Ascending aorta (tissue), 2 donors: ENCODE measurements around the gene SUN5. TPM values are rescaled to one million over a fixed set of nuclear protein-coding genes. Genes with fewer than 3 reads are reported as not detected.

Experiments
- DNase-seq, 2 donors: peaks; one replicate each; pipeline ENCODE4 v3.0.0-alpha.2; 2019; ENCODE audit warnings: low spot score in 2 of 2
- H3K27ac ChIP-seq, 2 donors: fragments of 200-600 bp; sonication (generic); one replicate each; pipeline ENCODE4 v1.5.1; 2016 to 2017; ENCODE audit warnings: mild to moderate bottlenecking in 1 of 2
- H3K27me3 ChIP-seq: fragments of 200-600 bp; sonication (generic); one replicate; pipeline ENCODE4 v1.5.1; 2017
- H3K36me3 ChIP-seq, 2 donors: fragments of 200-600 bp; sonication (generic); one replicate each; pipeline ENCODE4 v1.5.1; 2016
- H3K4me1 ChIP-seq, 2 donors: fragments of 200-600 bp; sonication (generic); one replicate each; pipeline ENCODE4 v1.5.1; 2016 to 2017; ENCODE audit warnings: mild to moderate bottlenecking in 1 of 2
- H3K4me3 ChIP-seq, 2 donors: fragments of 200-600 bp; sonication (generic); one replicate each; pipeline ENCODE4 v1.5.1; 2016 to 2017; ENCODE audit warnings: mild to moderate bottlenecking in 1 of 2
- H3K9me3 ChIP-seq, 2 donors: fragments of 200-600 bp; sonication (generic); one replicate each; pipeline ENCODE4 v1.5.1; 2016
- intact Hi-C: fragments of 100-400 bp; cut with DNase I; formaldehyde crosslinking; loops from one replicate; pipeline ENCODE4 v1.15.1; 2023
- total RNA-seq: library from RNA; depleted of rRNA; stranded (reverse); fragments of >200 nt; gene quantifications from one replicate; pipeline ENCODE4 v1.1.0, GENCODE V29; 2016
- TF ChIP-seq, protein P1 (sequence below), 3 experiments: fragments of 200-600 bp in 2 of 3; fragments of 450-650 bp in 1 of 3; sonication (generic) in 2 of 3; IDR thresholded peaks; one replicate each; pipeline ENCODE4 v1.5.1; 2016 to 2019; ENCODE audit warnings: antibody characterized with exemption in 3 of 3, mild to moderate bottlenecking in 1 of 3, moderate library complexity in 1 of 3

SUN5 gene
- total RNA-seq, 1 donor from 2014 or later, result not detected

DNA sequence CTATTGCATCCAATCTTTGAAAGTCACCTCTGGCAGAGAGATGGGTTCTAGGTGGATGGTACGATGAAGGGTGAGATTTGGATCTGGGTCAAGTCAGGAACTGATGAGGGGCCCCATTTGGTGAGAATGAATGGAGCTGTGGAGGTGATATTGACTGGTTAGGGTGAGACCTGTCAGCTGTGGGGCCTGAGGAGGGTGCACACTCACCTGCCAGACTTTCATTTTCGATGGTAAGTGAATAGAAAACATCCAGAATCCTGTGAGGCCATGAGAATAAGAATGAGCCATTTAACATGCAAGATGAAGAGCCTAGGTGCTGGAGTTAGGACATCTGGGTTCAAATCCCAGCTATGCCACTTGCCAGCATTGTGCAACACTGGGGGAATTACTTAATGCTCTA is 6.8 kb downstream of the SUN5 start:
- Histone ChIP-seq H3K4me1 (no peaks in the 10 kb centered on the region), H3K36me3 (no peaks in the 10 kb centered on the region), H3K27me3 (no peaks in the 10 kb centered on the region), H3K27ac (no peak overlapping the region), H3K9me3 (no peaks in the 10 kb centered on the region), H3K4me3 (no peak overlapping the region)
- DNase-seq, result no peak
- TF ChIP-seq, protein P1, sequence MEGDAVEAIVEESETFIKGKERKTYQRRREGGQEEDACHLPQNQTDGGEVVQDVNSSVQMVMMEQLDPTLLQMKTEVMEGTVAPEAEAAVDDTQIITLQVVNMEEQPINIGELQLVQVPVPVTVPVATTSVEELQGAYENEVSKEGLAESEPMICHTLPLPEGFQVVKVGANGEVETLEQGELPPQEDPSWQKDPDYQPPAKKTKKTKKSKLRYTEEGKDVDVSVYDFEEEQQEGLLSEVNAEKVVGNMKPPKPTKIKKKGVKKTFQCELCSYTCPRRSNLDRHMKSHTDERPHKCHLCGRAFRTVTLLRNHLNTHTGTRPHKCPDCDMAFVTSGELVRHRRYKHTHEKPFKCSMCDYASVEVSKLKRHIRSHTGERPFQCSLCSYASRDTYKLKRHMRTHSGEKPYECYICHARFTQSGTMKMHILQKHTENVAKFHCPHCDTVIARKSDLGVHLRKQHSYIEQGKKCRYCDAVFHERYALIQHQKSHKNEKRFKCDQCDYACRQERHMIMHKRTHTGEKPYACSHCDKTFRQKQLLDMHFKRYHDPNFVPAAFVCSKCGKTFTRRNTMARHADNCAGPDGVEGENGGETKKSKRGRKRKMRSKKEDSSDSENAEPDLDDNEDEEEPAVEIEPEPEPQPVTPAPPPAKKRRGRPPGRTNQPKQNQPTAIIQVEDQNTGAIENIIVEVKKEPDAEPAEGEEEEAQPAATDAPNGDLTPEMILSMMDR (IDR thresholded peaks at IDR 0.05), result no peak
- intact Hi-C loops, result no loop called here

DNA sequence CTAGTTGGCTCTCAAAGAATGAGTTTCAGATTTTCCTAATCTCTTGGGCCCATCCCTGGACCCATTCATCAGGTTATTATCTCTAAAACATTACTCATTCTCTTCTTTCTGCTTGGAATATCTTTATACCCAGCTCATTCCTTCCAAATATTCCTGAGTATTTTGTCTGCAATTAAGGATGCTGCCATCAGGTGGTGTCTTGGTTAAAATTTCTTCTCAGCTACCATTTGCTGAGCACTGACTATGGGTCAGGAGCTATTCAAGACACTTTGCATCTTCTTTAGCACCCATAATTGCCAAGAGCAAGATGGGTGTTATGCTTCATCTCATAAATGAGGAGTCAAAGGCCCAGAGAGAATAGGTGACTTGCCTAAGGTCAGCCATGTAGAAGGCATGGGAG is 8.4 kb downstream of the SUN5 start:
- Histone ChIP-seq H3K4me1 (no peaks in the 10 kb centered on the region), H3K9me3 (no peaks in the 10 kb centered on the region), H3K27ac (no peak overlapping the region), H3K36me3 (no peaks in the 10 kb centered on the region), H3K27me3 (no peaks in the 10 kb centered on the region), H3K4me3 (no peak overlapping the region)
- intact Hi-C loops, result no loop called here
- DNase-seq, result no peak
- TF ChIP-seq, protein P1 (IDR thresholded peaks at IDR 0.05), result no peak

DNA sequence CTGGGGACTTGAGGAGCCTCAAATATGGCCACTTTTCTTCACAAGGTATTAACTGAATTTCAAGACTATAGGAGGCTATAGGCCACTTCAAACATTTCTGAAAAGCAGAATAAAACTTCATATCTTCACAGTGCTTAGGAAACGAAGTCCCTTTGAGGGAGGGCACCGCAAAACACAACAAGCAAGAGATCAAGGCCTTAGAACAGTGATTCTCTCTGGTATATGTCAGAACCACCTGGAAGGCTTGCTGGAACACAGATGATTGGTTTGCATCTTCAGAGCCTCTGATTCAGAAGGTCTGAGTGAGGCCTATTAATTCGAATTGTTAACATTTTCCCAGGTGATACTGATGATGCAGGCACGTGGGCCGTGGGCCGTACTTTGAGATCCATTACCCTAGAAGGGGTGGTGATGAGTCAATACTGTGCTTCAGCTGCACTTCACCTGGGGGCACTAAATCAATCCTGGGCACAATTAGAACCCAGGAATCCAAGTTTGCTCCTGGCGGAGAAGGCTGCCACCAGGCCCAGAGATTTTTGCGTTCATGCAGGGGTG is 10.7 kb downstream of the SUN5 start:
- Histone ChIP-seq H3K4me3 (no peak overlapping the region), H3K27me3 (no peaks in the 10 kb centered on the region), H3K9me3 (no peaks in the 10 kb centered on the region), H3K4me1 (no peaks in the 10 kb centered on the region), H3K36me3 (no peaks in the 10 kb centered on the region), H3K27ac (no peak overlapping the region)
- intact Hi-C loops, result no loop called here
- DNase-seq, result no peak
- TF ChIP-seq, protein P1 (IDR thresholded peaks at IDR 0.05), result no peak

DNA sequence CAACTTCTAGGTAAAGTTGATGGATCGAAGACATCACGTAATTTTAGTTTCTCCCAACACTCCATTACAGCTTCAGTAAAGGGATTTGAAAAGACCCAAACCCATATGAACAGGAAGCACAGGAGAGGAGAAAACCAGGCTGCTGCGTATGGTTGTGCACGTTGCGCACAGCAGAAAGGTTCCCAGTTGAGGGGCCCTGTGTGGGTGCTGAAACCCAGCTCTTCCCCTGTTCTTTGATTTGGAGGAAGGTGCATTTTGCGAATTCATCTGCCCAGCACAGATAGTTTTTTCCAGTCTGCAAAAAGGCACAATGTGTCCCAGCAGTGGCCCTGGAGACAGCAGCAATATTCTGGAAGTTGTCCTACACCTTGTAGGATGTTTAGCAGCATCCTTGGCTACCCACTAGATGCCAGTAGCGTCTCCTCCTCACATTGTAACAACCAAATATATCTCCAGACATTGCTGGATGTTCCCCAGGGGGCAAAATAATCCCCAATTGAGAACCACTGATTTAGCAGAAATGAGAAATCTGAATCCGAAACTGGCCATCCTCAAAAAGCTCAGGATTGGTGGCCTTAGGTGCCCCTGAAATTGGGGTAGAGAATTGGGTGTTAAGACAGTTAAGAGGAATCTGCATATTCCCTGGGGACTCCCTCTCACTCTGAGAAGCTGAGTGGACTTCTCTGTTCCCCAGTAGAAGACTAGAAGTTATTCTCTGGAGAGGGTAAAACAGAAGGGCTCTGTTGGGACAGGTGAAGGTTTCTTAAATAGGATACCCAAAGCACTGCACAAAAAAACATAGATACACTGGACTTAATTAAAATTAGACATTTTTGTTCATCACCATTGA is 12.2 kb downstream of the SUN5 start:
- TF ChIP-seq, protein P1 (IDR thresholded peaks at IDR 0.05), result no peak
- H3K36me3 ChIP-seq, result no peaks in the 10 kb centered on the region
- no peak overlapping the region for H3K4me3 ChIP-seq
- no peak overlapping the region for H3K27ac ChIP-seq
- intact Hi-C loops, result no loop called here
- H3K4me1 ChIP-seq, result no peaks in the 10 kb centered on the region
- H3K9me3 ChIP-seq, result no peaks in the 10 kb centered on the region
- no peak for DNase-seq
- no peaks in the 10 kb centered on the region for H3K27me3 ChIP-seq

DNA sequence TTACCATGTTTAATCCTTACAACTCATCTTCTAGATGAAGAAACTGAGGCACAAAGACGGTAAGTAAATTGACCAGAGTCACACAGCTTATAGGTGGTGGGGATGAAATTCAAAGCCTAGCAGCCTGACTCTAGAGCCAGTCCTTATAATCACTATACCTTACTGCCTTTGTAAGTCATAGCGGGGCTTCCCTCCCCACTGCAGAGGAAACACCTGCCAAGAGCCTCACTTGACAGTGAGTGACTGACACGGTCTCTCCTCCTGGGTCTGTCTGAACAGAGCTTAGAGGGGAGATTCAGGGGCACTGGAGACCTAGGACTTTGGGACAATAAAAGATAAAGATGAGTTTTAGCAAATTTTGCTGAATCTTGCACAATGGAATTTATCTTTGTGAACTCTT is 12.8 kb downstream of the SUN5 start:
- TF ChIP-seq, protein P1 (IDR thresholded peaks at IDR 0.05), result no peak
- Histone ChIP-seq H3K4me1 (no peaks in the 10 kb centered on the region), H3K9me3 (no peaks in the 10 kb centered on the region), H3K27ac (no peak overlapping the region), H3K27me3 (no peaks in the 10 kb centered on the region), H3K4me3 (no peak overlapping the region), H3K36me3 (no peaks in the 10 kb centered on the region)
- intact Hi-C loops, result no loop called here
- no peak for DNase-seq
